ENCODE measurements around the gene G6PC1. TPM values are rescaled to one million over a fixed set of nuclear protein-coding genes. Genes with fewer than 3 reads are reported as not detected.
"Not testable (repeated sequence)": the region's sequence is repeated elsewhere in the genome, so short reads cannot be mapped to it uniquely, and the experiment has no call there.

The G6PC1 gene
- total RNA-seq, 1 experiment from 2014 or later, result not detected

GRCh38 chr17:42894283-42895184, 6.1 kb upstream of the G6PC1 start:
- peaks cover 14% of the 10 kb centered on the region for H3K4me1 Mint-ChIP-seq (ENCODE audit: low read depth, unreplicated experiment)
- POLR2A ChIA-PET, result interaction anchor here (0.5 to 0.6 kb wide), 2 partner anchors 59 to 218 kb away, joined by 3 to 4 read pairs; no protein-coding TSS in a partner anchor
- peaks cover 12% of the 10 kb centered on the region; the same call in 1 of the 2 replicates for H3K4me1 ChIP-seq
- H3K27ac Mint-ChIP-seq (ENCODE audit: unreplicated experiment), result no peak overlapping the region
- H3K4me3 Mint-ChIP-seq (ENCODE audit: unreplicated experiment), result no peak overlapping the region
- no peaks in the 10 kb centered on the region for H3K36me3 ChIP-seq (ENCODE audit: control insufficient read depth, insufficient read depth, low read length)
- no peaks in the 10 kb centered on the region for H3K9me3 Mint-ChIP-seq (ENCODE audit: unreplicated experiment)
- H3K4me3 ChIP-seq (ENCODE audit: low read depth, low read length), result no peak overlapping the region
- intact Hi-C loops (cut with micrococcal nuclease; ENCODE audit: unreplicated experiment), result no loop called here
- H3K36me3 Mint-ChIP-seq (ENCODE audit: insufficient read depth, unreplicated experiment), result no peaks in the 10 kb centered on the region
- no TSS peak for BruUV-seq (replicated peaks)
- CTCF ChIA-PET, result interaction anchor here (0.5 to 0.9 kb wide), 2 partner anchors 11 to 46 kb away, joined by 3 read pairs; no protein-coding TSS in a partner anchor
- DNase-seq, result peak in 1 of 2 experiments; percentile 49
- no peaks in the 10 kb centered on the region for H3K9me3 ChIP-seq
- no peak for TF ChIP-seq CTCF (IDR thresholded peaks at IDR 0.05; ENCODE audit: insufficient read depth in 1 of 2, low read depth in 1 of 2, low read length in 1 of 2, severe bottlenecking in 1 of 2, unreplicated experiment in 1 of 2)
- no peaks in the 10 kb centered on the region for H3K27me3 Mint-ChIP-seq (ENCODE audit: insufficient read depth, unreplicated experiment)
- no peaks in the 10 kb centered on the region for H3K27me3 ChIP-seq (replicated peaks; ENCODE audit: control insufficient read depth, insufficient read depth, low read length)

GRCh38 chr17:42895185-42895555, 5.4 kb upstream of the G6PC1 start:
- intact Hi-C loops (cut with micrococcal nuclease; ENCODE audit: unreplicated experiment), result no loop called here
- Mint-ChIP-seq H3K4me3 (ENCODE audit: unreplicated experiment) (no peak overlapping the region), H3K27me3 (ENCODE audit: insufficient read depth, unreplicated experiment) (no peaks in the 10 kb centered on the region), H3K36me3 (ENCODE audit: insufficient read depth, unreplicated experiment) (no peaks in the 10 kb centered on the region), H3K27ac (ENCODE audit: unreplicated experiment) (no peak overlapping the region), H3K9me3 (ENCODE audit: unreplicated experiment) (no peaks in the 10 kb centered on the region), H3K4me1 (ENCODE audit: low read depth, unreplicated experiment) (peaks cover 14% of the 10 kb centered on the region)
- H3K4me1 ChIP-seq, result peaks cover 12% of the 10 kb centered on the region; the same call in 1 of the 2 replicates
- BruUV-seq (replicated peaks), result no TSS peak
- no peaks in the 10 kb centered on the region for H3K36me3 ChIP-seq (ENCODE audit: control insufficient read depth, insufficient read depth, low read length)
- H3K4me3 ChIP-seq (ENCODE audit: low read depth, low read length), result no peak overlapping the region
- TF ChIP-seq CTCF (IDR thresholded peaks at IDR 0.05; ENCODE audit: insufficient read depth in 1 of 2, low read depth in 1 of 2, low read length in 1 of 2, severe bottlenecking in 1 of 2, unreplicated experiment in 1 of 2), result no peak
- ChIA-PET CTCF (interaction anchor here (0.5 kb wide), 1 partner anchor 47 kb away, joined by 3 read pairs; no protein-coding TSS in a partner anchor), POLR2A (interaction anchor here (0.6 kb wide), 1 partner anchor 217 kb away, joined by 4 read pairs; no protein-coding TSS in a partner anchor)
- no peaks in the 10 kb centered on the region for H3K27me3 ChIP-seq (replicated peaks; ENCODE audit: control insufficient read depth, insufficient read depth, low read length)
- H3K9me3 ChIP-seq, result no peaks in the 10 kb centered on the region
- no peak for DNase-seq

GRCh38 chr17:42898147-42898811, 2.3 kb upstream of the G6PC1 start:
- Histone ChIP-seq H3K4me1 (peaks cover 12% of the 10 kb centered on the region; the same call in 1 of the 2 replicates), H3K9me3 (no peaks in the 10 kb centered on the region), H3K27me3 (replicated peaks; ENCODE audit: control insufficient read depth, insufficient read depth, low read length) (no peaks in the 10 kb centered on the region), H3K4me3 (ENCODE audit: low read depth, low read length) (no peak overlapping the region), H3K36me3 (ENCODE audit: control insufficient read depth, insufficient read depth, low read length) (no peaks in the 10 kb centered on the region)
- no peak overlapping the region for H3K4me3 Mint-ChIP-seq (ENCODE audit: unreplicated experiment)
- TF ChIP-seq CTCF (IDR thresholded peaks at IDR 0.05; ENCODE audit: insufficient read depth in 1 of 2, low read depth in 1 of 2, low read length in 1 of 2, severe bottlenecking in 1 of 2, unreplicated experiment in 1 of 2), result no peak
- POLR2A ChIA-PET, result no interaction called here
- no peaks in the 10 kb centered on the region for H3K9me3 Mint-ChIP-seq (ENCODE audit: unreplicated experiment)
- BruUV-seq (replicated peaks), result no TSS peak
- H3K36me3 Mint-ChIP-seq (ENCODE audit: insufficient read depth, unreplicated experiment), result no peaks in the 10 kb centered on the region
- DNase-seq, result no peak
- H3K27ac Mint-ChIP-seq (ENCODE audit: unreplicated experiment), result no peak overlapping the region
- CTCF ChIA-PET, result no interaction called here
- intact Hi-C loops (cut with micrococcal nuclease; ENCODE audit: unreplicated experiment), result no loop called here
- peaks cover 10% of the 10 kb centered on the region for H3K4me1 Mint-ChIP-seq (ENCODE audit: low read depth, unreplicated experiment)
- H3K27me3 Mint-ChIP-seq (ENCODE audit: insufficient read depth, unreplicated experiment), result peaks cover 4% of the 10 kb centered on the region

- CTCF ChIA-PET; H3K4me1 Mint-ChIP-seq (ENCODE audit: low read depth, unreplicated experiment); H3K27ac Mint-ChIP-seq (ENCODE audit: unreplicated experiment); H3K27me3 Mint-ChIP-seq (ENCODE audit: insufficient read depth, unreplicated experiment); DNase-seq; H3K9me3 Mint-ChIP-seq (ENCODE audit: unreplicated experiment); H3K36me3 ChIP-seq (ENCODE audit: control insufficient read depth, insufficient read depth, low read length); H3K4me1 ChIP-seq; POLR2A ChIA-PET; H3K36me3 Mint-ChIP-seq (ENCODE audit: insufficient read depth, unreplicated experiment); H3K4me3 ChIP-seq (ENCODE audit: low read depth, low read length); H3K9me3 ChIP-seq; H3K4me3 Mint-ChIP-seq (ENCODE audit: unreplicated experiment); BruUV-seq (replicated peaks); H3K27me3 ChIP-seq (replicated peaks; ENCODE audit: control insufficient read depth, insufficient read depth, low read length); intact Hi-C loops (cut with micrococcal nuclease; ENCODE audit: unreplicated experiment): not testable (repeated sequence)
Measured at GRCh38 chr17:42899981-42900380, 618 bp upstream of the G6PC1 start.
